ENCODE measurements around the gene HS6ST3.

The HS6ST3 gene

DNA sequence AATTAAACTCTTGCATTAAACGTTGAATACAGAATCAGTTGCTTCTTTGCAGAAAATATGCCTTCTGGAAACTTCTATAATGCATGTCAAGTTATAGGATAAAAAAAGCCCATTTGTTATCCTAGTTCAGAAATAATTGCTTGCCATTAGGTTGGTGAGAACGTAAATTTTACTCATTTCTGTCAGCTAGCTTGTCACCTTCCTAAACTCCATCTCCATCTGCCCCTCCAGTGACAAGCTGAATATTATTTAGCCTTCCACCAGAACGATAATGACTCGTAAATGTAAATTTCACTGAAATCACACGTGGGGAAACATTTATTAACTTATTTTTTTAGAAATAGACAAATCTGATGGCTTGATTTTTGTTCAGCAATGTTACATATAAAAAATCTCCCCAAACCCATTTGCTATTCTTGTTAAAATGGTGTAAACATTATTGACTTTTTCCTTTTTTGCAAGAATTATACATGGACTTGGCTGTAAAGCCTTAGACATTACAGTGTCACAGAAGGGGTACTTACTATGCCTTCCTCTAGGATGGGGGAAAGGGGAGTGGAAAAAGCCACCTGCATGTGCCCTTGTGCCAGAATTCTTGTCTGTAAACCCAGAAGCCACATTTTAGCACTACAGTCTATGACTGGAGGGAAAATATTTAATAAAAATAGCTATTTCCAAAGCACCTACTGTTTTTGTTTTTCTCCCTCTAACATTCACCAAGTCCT lies 577.5 kb downstream of the HS6ST3 start:
- no peak for DNase-seq (ENCODE audit: extremely low read depth, low read depth)
- H3K4me3 ChIP-seq (replicated peaks; ENCODE audit: low read depth, low read length), result no peak overlapping the region
- TF ChIP-seq CTCF (IDR thresholded peaks at IDR 0.05; ENCODE audit: low read depth, low read length, missing control alignments), result no peak

- TF ChIP-seq CTCF (IDR thresholded peaks at IDR 0.05; ENCODE audit: low read depth, low read length, missing control alignments), result no peak
- DNase-seq (ENCODE audit: extremely low read depth, low read depth), result no peak
These were observed 581.2 kb downstream of the HS6ST3 start for GRCh38 chr13:96671073-96671472.

DNA sequence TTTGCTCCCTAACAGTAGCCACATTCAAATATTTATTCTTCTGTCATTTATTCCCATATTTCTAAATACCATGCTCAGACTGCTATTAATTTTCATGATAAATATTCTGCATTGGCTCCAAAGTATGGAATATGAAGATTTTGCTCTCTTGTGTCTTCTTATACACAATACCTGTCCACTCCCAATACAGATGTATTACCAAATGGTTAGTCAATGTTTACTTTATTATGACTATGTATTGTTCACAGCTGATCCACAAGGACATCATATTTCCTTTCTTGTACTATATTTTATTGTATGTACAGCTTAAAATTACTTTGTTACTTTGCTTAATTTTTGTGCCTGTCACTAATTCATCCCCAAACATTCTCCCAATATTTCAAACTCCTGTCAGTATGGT lies 582.1 kb downstream of the HS6ST3 start:
- TF ChIP-seq CTCF (IDR thresholded peaks at IDR 0.05; ENCODE audit: low read depth, low read length, missing control alignments), result no peak
- no peak for DNase-seq (ENCODE audit: extremely low read depth, low read depth)
- H3K4me3 ChIP-seq (replicated peaks; ENCODE audit: low read depth, low read length), result no peak overlapping the region

More at GRCh38 chr13:96671073-96671472, 581.2 kb downstream of the HS6ST3 start:
- no peak overlapping the region for H3K4me3 ChIP-seq (replicated peaks; ENCODE audit: low read depth, low read length)

DNA sequence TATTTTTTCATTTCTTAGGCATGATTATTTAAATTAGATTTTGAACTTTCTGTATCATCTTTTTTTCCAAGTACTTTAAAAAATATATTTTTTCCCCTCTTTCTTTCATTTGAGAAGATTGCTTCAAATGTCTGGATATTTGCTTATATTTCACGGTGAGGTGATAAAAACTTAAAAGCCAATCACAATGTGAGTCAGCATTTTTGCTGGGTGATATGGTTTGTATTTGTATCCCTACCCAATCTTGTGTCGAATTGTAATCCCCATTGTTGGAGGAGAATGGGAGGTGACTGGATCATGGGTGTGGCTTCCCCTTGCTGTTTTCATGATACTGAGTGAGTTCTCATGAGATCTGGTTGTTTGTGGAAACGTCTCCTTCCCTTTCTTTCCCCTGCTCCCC lies 583.9 kb downstream of the HS6ST3 start:
- DNase-seq (ENCODE audit: extremely low read depth, low read depth), result no peak
- H3K4me3 ChIP-seq (replicated peaks; ENCODE audit: low read depth, low read length), result no peak overlapping the region
- TF ChIP-seq CTCF (IDR thresholded peaks at IDR 0.05; ENCODE audit: low read depth, low read length, missing control alignments), result no peak

DNA sequence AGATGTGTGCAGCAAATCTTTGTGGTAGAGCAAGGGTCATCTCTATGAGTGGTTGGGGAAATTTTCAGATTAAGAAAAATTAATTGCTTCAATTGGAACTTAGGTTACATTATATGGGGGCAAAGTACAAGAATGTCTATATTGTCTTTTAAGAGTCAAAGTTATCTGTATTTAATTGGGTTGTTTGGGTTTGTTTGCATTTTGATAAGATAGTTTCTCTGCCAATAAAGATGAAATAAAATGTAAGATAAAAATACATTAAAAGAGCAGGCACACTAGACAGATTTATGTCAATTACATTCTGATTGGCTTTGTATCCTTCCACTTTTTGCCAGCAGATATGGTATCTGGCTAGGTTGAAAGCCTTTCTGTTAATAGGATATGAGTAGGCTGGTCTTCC lies 587.1 kb downstream of the HS6ST3 start:
- H3K4me3 ChIP-seq (replicated peaks; ENCODE audit: low read depth, low read length), result no peak overlapping the region
- no peak for DNase-seq (ENCODE audit: extremely low read depth, low read depth)
- TF ChIP-seq CTCF (IDR thresholded peaks at IDR 0.05; ENCODE audit: low read depth, low read length, missing control alignments), result no peak

DNA sequence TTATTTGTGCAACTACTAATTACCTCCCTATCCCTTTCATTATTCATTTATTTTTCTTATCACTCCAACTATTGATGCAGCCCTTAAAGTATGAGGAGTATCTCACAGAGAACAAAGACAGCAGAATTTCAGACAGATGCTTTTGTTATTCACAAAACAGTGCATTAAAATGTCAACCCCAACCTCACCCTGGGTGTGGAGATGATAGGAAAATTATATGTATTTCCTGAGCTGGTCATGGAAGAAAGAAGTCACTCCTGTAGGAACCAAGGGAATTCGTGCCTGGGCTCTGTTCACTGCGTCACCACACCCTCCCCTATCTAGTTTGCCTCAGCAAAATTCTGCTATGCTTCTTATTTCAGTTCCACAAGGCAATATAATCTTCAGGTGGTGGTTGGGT lies 588.9 kb downstream of the HS6ST3 start:
- no peak overlapping the region for H3K4me3 ChIP-seq (replicated peaks; ENCODE audit: low read depth, low read length)
- no peak for TF ChIP-seq CTCF (IDR thresholded peaks at IDR 0.05; ENCODE audit: low read depth, low read length, missing control alignments)
- no peak for DNase-seq (ENCODE audit: extremely low read depth, low read depth)

DNA sequence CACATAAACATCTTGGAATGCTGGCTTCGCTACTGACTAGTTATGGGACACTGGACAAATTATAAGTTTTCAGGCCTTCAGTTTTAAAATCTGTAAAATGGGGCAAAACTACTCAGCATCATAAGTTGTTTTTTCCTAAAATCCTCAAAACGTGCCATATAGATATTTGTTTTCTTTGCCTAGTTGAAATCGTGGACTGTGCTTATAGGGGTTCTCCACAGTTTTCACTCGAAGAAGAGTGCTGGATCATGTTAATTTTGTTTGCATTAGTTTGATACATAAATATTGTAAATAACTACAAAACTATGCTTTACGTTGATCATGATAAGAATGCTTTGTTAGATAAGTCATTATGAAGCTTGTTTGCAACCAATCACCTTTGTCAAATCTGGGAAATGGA lies 591.0 kb downstream of the HS6ST3 start:
- no peak for DNase-seq (ENCODE audit: extremely low read depth, low read depth)
- TF ChIP-seq CTCF (IDR thresholded peaks at IDR 0.05; ENCODE audit: low read depth, low read length, missing control alignments), result no peak
- no peak overlapping the region for H3K4me3 ChIP-seq (replicated peaks; ENCODE audit: low read depth, low read length)
